H1 (cell line): ENCODE results near the gene KLHDC7A. TPM values are rescaled to one million over a fixed set of nuclear protein-coding genes. Genes with fewer than 3 reads are reported as not detected.

Experiments
- CTCF ChIA-PET: fragments of 300-600 bp; sonication (Branson Sonifier 250); formaldehyde crosslinking; loops from one replicate; lab custom pipeline; 2021; ENCODE audit not compliant: partially characterized antibody; lab: Charles Lee
- POLR2A ChIA-PET: fragments of 300-600 bp; sonication (Branson Sonifier 250); formaldehyde crosslinking; loops from one replicate; lab custom pipeline; 2021; ENCODE audit warnings: inconsistent platforms; ENCODE audit not compliant: partially characterized antibody; lab: Charles Lee
- DNase-seq, 2 experiments: peaks; one replicate each; pipeline versions ENCODE4 v3.0.0 to v3.0.0-alpha.2; 2010 to 2022; ENCODE audit warnings: low spot score in 2 of 2, low read depth in 1 of 2, mixed read lengths in 1 of 2
- FAIRE-seq: peaks from 2 replicates; lab custom pipeline; 2011; peaks lifted over from hg19 to GRCh38; lab: Jason Lieb, UNC
- H2AFZ ChIP-seq: 2 replicates; pipeline ENCODE4 v1.8.1; 2012; ENCODE audit warnings: low read length, inconsistent platforms
- H2AK5ac ChIP-seq: 2 replicates; pipeline ENCODE4 v1.6.1; 2013; ENCODE audit warnings: low read depth, low read length
- H2BK120ac ChIP-seq: replicated peaks from 2 replicates; pipeline ENCODE3; 2013; ENCODE audit warnings: low read depth, low read length, inconsistent platforms
- H2BK12ac ChIP-seq: 2 replicates; pipeline ENCODE4 v1.6.1; 2013; ENCODE audit warnings: low read depth, low read length
- H2BK15ac ChIP-seq: 2 replicates; pipeline ENCODE4 v1.6.1; 2013; ENCODE audit warnings: low read length
- H2BK20ac ChIP-seq: 2 replicates; pipeline ENCODE4 v1.6.1; 2013; ENCODE audit warnings: low read length
- H2BK5ac ChIP-seq: 2 replicates; pipeline ENCODE4 v1.6.1; 2013; ENCODE audit warnings: low read depth, low read length
- H3K14ac ChIP-seq: 2 replicates; pipeline ENCODE4 v1.6.1; 2013; ENCODE audit warnings: inconsistent platforms; ENCODE audit not compliant: insufficient read length
- H3K18ac ChIP-seq: 2 replicates; pipeline ENCODE4 v1.6.1; 2013; ENCODE audit warnings: low read length; ENCODE audit errors: extremely low read depth
- H3K23ac ChIP-seq: 2 replicates; pipeline ENCODE4 v1.6.1; 2013; ENCODE audit warnings: inconsistent platforms; ENCODE audit not compliant: insufficient read length
- H3K23me2 ChIP-seq: 2 replicates; pipeline ENCODE4 v1.6.1; 2013; ENCODE audit warnings: low read depth, low read length
- H3K27ac ChIP-seq: 2 replicates; pipeline ENCODE4 v1.6.1; 2011; ENCODE audit warnings: low read depth, low read length, inconsistent platforms
- H3K27me3 ChIP-seq, 4 experiments: replicated peaks in 1 of 4; 1 replicate in 1 of 4; 2 replicates in 3 of 4; pipeline versions ENCODE4 v1.6.1 to v1.8.1; 2011 to 2013; ENCODE audit warnings: low read length in 3 of 4, mild to moderate bottlenecking in 3 of 4, inconsistent platforms in 2 of 4, mixed read lengths in 2 of 4, moderate library complexity in 1 of 4; ENCODE audit not compliant: control insufficient read depth in 3 of 4, insufficient read depth in 3 of 4; ENCODE audit errors: extremely low read depth in 1 of 4
- H3K36me3 ChIP-seq, 4 experiments: 2 replicates each; pipeline versions ENCODE4 v1.6.1 to v1.8.1; 2011 to 2013; ENCODE audit warnings: mild to moderate bottlenecking in 4 of 4, low read length in 3 of 4, moderate library complexity in 2 of 4, control low read depth in 1 of 4, inconsistent platforms in 1 of 4; ENCODE audit not compliant: insufficient read depth in 4 of 4, control insufficient read depth in 2 of 4
- H3K4ac ChIP-seq: replicated peaks from 2 replicates; pipeline ENCODE3; 2013; ENCODE audit warnings: low read length, low read depth, mixed read lengths, inconsistent platforms; ENCODE audit not compliant: insufficient read length
- H3K4me1 ChIP-seq, 4 experiments: replicated peaks in 1 of 4; 1 replicate in 1 of 4; 2 replicates in 3 of 4; pipeline versions ENCODE4 v1.6.1 to v1.8.1; 2011 to 2013; ENCODE audit warnings: low read length in 3 of 4, inconsistent platforms in 2 of 4, mixed read lengths in 1 of 4; ENCODE audit not compliant: insufficient read depth in 4 of 4, control insufficient read depth in 3 of 4
- H3K4me2 ChIP-seq, 2 experiments: 2 replicates each; pipeline versions ENCODE4 v1.6.1 to v1.8.1; 2011 to 2013; ENCODE audit warnings: low read depth in 2 of 2, low read length in 2 of 2, control low read depth in 1 of 2, inconsistent platforms in 1 of 2, mild to moderate bottlenecking in 1 of 2; ENCODE audit not compliant: insufficient read depth in 1 of 2
- H3K4me3 ChIP-seq, 4 experiments: fragments of 200-600, 300-600 bp in 1 of 4; sonication (generic), shearing (Covaris generic), sonication (Bioruptor Twin) in 1 of 4; 2 replicates each; pipeline versions ENCODE4 v1.5.1 to v1.8.1; 2011 to 2016; ENCODE audit warnings: low read length in 4 of 4, low read depth in 3 of 4, control low read depth in 2 of 4, inconsistent platforms in 2 of 4, mild to moderate bottlenecking in 2 of 4, mixed read lengths in 1 of 4, moderate library complexity in 1 of 4; ENCODE audit not compliant: insufficient read depth in 2 of 4; ENCODE audit errors: extremely low read depth in 1 of 4
- H3K56ac ChIP-seq: replicated peaks from 2 replicates; pipeline ENCODE3; 2013; ENCODE audit warnings: low read depth, mild to moderate bottlenecking, mixed read lengths, low read length, inconsistent platforms; ENCODE audit not compliant: insufficient read length
- H3K79me1 ChIP-seq: 2 replicates; pipeline ENCODE4 v1.6.1; 2013; ENCODE audit warnings: low read depth, low read length, control low read depth
- H3K79me2 ChIP-seq, 2 experiments: 2 replicates each; pipeline versions ENCODE4 v1.6.1 to v1.8.1; 2012 to 2013; ENCODE audit warnings: low read length in 2 of 2, mild to moderate bottlenecking in 2 of 2, inconsistent platforms in 1 of 2; ENCODE audit not compliant: insufficient read depth in 2 of 2, control insufficient read depth in 1 of 2
- H3K9ac ChIP-seq, 4 experiments: replicated peaks in 1 of 4; 1 replicate in 1 of 4; 2 replicates in 3 of 4; pipeline versions ENCODE4 v1.6.1 to v1.8.1; 2011 to 2013; ENCODE audit warnings: low read depth in 3 of 4, low read length in 3 of 4, control low read depth in 2 of 4, mild to moderate bottlenecking in 2 of 4, moderate library complexity in 2 of 4, inconsistent platforms in 1 of 4; ENCODE audit errors: extremely low read depth in 1 of 4
- H3K9me3 ChIP-seq, 2 experiments: 2 replicates each; pipeline versions ENCODE4 v1.6.1 to v1.8.1; 2012 to 2013; ENCODE audit warnings: mild to moderate bottlenecking in 2 of 2, moderate library complexity in 2 of 2, control low read depth in 1 of 2, inconsistent platforms in 1 of 2, low read depth in 1 of 2, low read length in 1 of 2, mixed read lengths in 1 of 2; ENCODE audit not compliant: insufficient read depth in 2 of 2
- H4K20me1 ChIP-seq, 2 experiments: replicated peaks in 1 of 2; 2 replicates each; pipeline versions ENCODE3 to v1.8.1; 2011 to 2013; ENCODE audit warnings: inconsistent platforms in 2 of 2, low read length in 2 of 2, mild to moderate bottlenecking in 1 of 2; ENCODE audit not compliant: insufficient read depth in 2 of 2, control insufficient read depth in 1 of 2
- H4K5ac ChIP-seq: 2 replicates; pipeline ENCODE4 v1.6.1; 2013; ENCODE audit warnings: low read length, low read depth, mixed read lengths, inconsistent platforms; ENCODE audit not compliant: insufficient read length
- H4K8ac ChIP-seq: 2 replicates; pipeline ENCODE4 v1.8.0; 2013; ENCODE audit warnings: mild to moderate bottlenecking, moderate library complexity, low read length, inconsistent platforms; ENCODE audit not compliant: insufficient read depth; ENCODE audit errors: extremely low read depth
- H4K91ac ChIP-seq: replicated peaks from 2 replicates; pipeline ENCODE3; 2013; ENCODE audit warnings: low read length, mixed read lengths, inconsistent platforms; ENCODE audit not compliant: insufficient read length
- JUND ChIP-seq: IDR thresholded peaks from 2 replicates; pipeline ENCODE4 v1.6.1; 2011; ENCODE audit warnings: mild to moderate bottlenecking, improper control_type of control experiment, low read length
- SAP30 ChIP-seq: fragments of 300-600 bp; sonication (generic); IDR thresholded peaks from 2 replicates; pipeline ENCODE4 v1.7.1; 2012; ENCODE audit warnings: low read length, moderate library complexity, mild to moderate bottlenecking, inconsistent platforms; ENCODE audit not compliant: insufficient read depth, insufficient replicate concordance
- TAF7 ChIP-seq: optimal IDR thresholded peaks from 2 replicates; pipeline ENCODE3; 2011; ENCODE audit warnings: low read depth, mild to moderate bottlenecking, inconsistent platforms, low read length, moderate library complexity, borderline replicate concordance
- YY1 ChIP-seq: IDR thresholded peaks from 2 replicates; pipeline ENCODE4 v1.6.1; 2011; ENCODE audit warnings: low read depth, mild to moderate bottlenecking, low read length
- WGBS, 2 experiments: shearing (Covaris generic) in 1 of 2; methylation state at CpG; one replicate each; pipeline versions ENCODE4 v1.1.6 to v1.1.7; 2013 to 2015; ENCODE audit warnings: low lambda C conversion rate in 2 of 2, mixed read lengths in 2 of 2, inconsistent platforms in 1 of 2, low coverage in 1 of 2, missing lambda C conversion rate in 1 of 2; ENCODE audit not compliant: insufficient replicate concordance in 2 of 2, insufficient coverage in 1 of 2, insufficient read length in 1 of 2; ENCODE audit errors: extremely low coverage in 1 of 2, missing lambda C conversion rate in 1 of 2; 5-methylcytosine and 5-hydroxymethylcytosine counted together
- polyA plus RNA-seq, 7 experiments: library from polyadenylated mRNA; depleted of rRNA in 3 of 7; stranded (reverse) in 5 of 7; unstranded in 2 of 7; fragments of >200 nt in 5 of 7; fragments of 200-250 nt in 2 of 7; gene quantifications; 1 replicate in 5 of 7; 2 replicates in 1 of 7; 4 replicates in 1 of 7; pipeline versions ENCODE4 v1.2.1 to v1.2.3, GENCODE V29; 2011 to 2013; ENCODE audit warnings: missing spikeins in 2 of 7, mixed read lengths in 2 of 7
- total RNA-seq: library from RNA; stranded (reverse); fragmentation: NEBNext Ultra II Directional; extraction: Animal tissue kit (Norgen Biotek cat#: 25700); gene quantifications from 2 replicates; pipeline ENCODE4 v1.2.1, GENCODE V29; 2021

The KLHDC7A gene
- total and polyA plus RNA-seq, 2 of the 8 experiments (the other 6 are each of a cell fraction or from before 2014, with no cell fraction given) = 3.9 to 18.9 TPM

GRCh38 chr1:18443587-18444520 is 36.9 kb upstream of the KLHDC7A start:
- ChIA-PET CTCF (interaction anchor here (0.6 to 1.4 kb wide), 3 partner anchors 20 to 120 kb away, joined by 3 to 4 read pairs (median 4); no protein-coding TSS in a partner anchor), POLR2A (interaction anchor here (1.8 kb wide), 1 partner anchor 25 kb away, joined by 3 read pairs; no protein-coding TSS in a partner anchor)
- H2BK20ac ChIP-seq = no peak overlapping the region

More at GRCh38 chr1:18443587-18444520, 36.9 kb upstream of the KLHDC7A start:
- no peaks in the 10 kb centered on the region for H3K79me1 ChIP-seq
- no peak overlapping the region for H2AFZ ChIP-seq
- no peak overlapping the region for H3K27ac ChIP-seq
- no peak overlapping the region for H3K9ac ChIP-seq
- H3K9me3 ChIP-seq = peaks cover 0 to 3% of the 10 kb centered on the region in 2 experiments; a peak in 1 of 4 replicates
- H3K36me3 ChIP-seq = no peaks in the 10 kb centered on the region
- no peak overlapping the region for H4K5ac ChIP-seq
- H3K23ac ChIP-seq = no peak overlapping the region
- no peak overlapping the region for H2BK120ac ChIP-seq
- H3K27me3 ChIP-seq = no peaks in the 10 kb centered on the region; a peak in 1 of 7 replicates
- 90% methylated on average over 11 of the region's 11 CpGs; no CpG with 5 or more reads in 1 of the 2 experiments for WGBS, 2 experiments
- no peak overlapping the region for H3K18ac ChIP-seq
- no peak overlapping the region for H2AK5ac ChIP-seq
- no peak for FAIRE-seq
- no peak overlapping the region for H3K4me2 ChIP-seq
- no peaks in the 10 kb centered on the region for H3K79me2 ChIP-seq
- peaks cover 3 to 19% (median 11%) of the 10 kb centered on the region in 4 experiments; a peak in 6 of 7 replicates for H3K4me1 ChIP-seq
- H4K8ac ChIP-seq = no peak overlapping the region
- DNase-seq = no peak
- no peak overlapping the region for H3K4me3 ChIP-seq
- no peak overlapping the region for H3K14ac ChIP-seq
- H2BK15ac ChIP-seq = no peak overlapping the region; the same call in 1 of the 2 replicates
- no peak overlapping the region for H3K56ac ChIP-seq
- peaks cover 0 to 2% of the 10 kb centered on the region in 2 experiments for H4K20me1 ChIP-seq
- H2BK5ac ChIP-seq = no peak overlapping the region
- TF ChIP-seq JUND = no peak
- no peak for TF ChIP-seq SAP30
- no peak for TF ChIP-seq TAF7
- TF ChIP-seq YY1 = 0 out of 2 replicates have a peak, but pooled peaks have one; percentile 9
- no peak overlapping the region for H3K4ac ChIP-seq
- H2BK12ac ChIP-seq = no peak overlapping the region
- H4K91ac ChIP-seq = no peak overlapping the region
- no peaks in the 10 kb centered on the region; the same call in 1 of the 2 replicates for H3K23me2 ChIP-seq
